ENCODE data around the gene TPST2.
A peak's percentile ranks its signal among the peaks of the same experiment; 100 is the strongest.
"Not testable (repeated sequence)": the region's sequence is repeated elsewhere in the genome, so short reads cannot be mapped to it uniquely, and the experiment has no call there.

Gene TPST2

DNA sequence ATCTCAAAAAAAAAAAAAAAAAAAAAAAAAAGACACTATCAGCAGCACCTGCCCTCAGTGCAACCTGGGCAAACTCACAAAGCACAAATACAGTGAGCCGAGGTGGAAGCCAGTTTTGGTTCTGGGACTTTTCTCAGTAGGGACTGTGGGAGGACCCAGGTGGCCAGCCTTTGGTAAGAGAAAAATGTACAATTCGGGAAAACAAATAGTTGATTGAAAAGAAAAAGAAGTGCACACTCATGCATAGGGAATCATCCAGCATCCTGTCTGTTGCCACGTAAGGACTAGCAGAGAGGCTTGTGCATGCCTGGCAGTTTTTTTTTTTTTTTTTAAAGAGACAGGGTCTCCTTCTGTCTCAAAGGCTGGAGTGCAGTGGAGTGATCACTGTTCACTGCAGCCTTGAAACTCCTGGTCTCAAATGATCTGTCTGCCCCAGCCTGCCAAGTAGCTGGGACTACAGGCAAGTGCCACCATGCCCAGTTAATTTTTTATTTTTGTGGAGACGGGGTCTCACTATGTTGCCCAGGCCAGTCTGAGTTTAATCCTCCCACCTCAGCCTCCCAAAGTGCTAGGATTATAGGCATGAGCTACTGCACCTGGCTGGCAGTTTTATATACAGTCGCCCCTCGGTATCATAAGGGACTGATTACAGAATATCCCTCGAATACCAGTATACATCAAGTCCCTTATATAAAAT is 36.7 kb downstream of the TPST2 start:
- DNase-seq = no peak

GRCh38 chr22:26552466-26552865 is 37.5 kb downstream of the TPST2 start:
- no peak for DNase-seq

DNA sequence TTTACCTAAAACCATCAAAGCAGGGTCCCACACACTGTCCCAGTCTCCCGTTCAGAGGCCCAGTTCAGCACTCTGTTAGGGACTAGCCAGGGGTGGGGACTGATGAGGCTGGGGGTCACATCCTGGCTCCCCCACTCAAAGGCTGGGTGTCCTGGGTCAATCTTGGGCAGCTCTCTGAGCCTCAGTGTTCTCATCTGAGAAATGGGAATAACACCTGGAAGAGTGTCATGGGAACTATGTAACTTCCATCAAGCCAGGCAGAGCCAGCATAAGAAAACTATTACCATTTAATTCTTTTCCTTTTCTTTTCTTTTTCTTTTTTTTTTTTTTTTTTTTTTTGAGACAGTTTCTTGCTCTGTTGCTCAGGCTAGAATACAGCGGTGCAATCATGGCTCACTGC is 38.4 kb downstream of the TPST2 start:
- no peak for DNase-seq

GRCh38 chr22:26550498-26551033 is 39.4 kb downstream of the TPST2 start:
- DNase-seq = no peak

DNA sequence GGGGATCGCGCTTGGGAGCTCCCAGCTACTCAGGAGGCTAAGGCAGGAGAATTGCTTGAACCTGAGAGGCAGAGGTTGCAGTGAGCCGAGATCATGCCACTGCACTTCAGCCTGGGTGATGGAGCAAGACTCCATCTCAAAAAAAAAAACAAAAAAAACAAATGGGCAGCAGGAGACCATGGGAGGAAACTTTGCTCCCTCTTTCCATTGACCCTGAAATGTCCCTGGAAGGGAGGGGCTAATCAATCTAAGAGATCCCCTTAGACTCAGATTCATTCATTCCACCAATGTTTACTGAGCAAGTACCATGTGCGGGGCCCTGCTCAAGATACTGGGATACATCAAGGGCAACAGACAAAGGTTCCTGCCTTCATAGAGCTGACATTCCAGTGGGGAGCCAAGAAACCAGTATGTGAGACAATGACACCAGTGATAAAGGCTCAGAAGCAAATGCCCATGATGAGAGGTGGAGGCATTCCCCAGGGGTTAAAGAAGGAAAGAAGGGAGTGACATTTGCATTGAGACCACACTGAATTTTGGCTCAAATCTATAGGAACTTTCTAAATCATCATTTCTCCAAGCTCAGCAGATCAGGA is 39.9 kb downstream of the TPST2 start:
- DNase-seq = no peak

DNA sequence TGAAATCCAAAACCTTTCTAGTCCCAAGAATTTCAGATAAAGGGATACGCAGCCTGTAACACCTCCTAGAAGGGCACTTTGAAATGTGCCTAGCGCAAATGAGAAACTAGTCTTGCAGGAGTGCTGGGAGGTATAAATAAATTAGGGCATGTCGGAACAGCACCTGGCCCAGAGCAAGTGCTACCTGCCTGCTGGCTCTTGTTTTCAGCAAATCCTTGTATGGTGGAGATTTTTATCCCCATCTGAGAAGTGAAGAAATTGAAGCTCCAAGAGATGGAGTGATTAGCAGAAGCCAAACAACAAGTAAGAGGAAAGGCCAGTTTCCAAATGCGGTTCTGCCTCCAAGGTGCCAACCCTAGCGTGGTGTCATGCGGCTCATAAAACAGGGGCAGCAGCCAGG is 40.9 kb downstream of the TPST2 start:
- no peak for DNase-seq

- no peak for DNase-seq
These were observed 41.6 kb downstream of the TPST2 start for GRCh38 chr22:26548303-26548702.

DNA sequence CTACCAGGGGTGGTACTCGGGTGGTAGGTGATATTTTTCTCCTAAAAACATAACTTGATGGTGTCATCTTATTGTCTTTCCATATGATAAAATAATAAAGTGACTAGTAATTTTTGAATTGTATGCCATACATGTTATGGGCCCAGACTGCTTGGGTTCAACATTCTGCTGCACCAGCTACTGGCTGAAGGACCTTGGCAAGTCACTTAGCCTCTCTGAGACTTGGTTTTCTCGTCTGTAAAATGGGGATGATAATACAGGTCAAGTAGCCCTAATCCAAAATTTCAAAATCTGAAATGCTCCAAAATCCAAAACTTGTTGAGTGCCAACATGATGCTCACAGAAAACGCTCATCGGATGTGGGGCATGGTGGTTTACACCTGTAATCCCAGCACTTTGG is 42.1 kb downstream of the TPST2 start:
- no peak for DNase-seq

- DNase-seq = no peak
These were observed 42.5 kb downstream of the TPST2 start for GRCh38 chr22:26547426-26547825.

- DNase-seq = peak; percentile 1 to 6
These were observed 43.6 kb downstream of the TPST2 start for GRCh38 chr22:26546282-26546681.

DNA sequence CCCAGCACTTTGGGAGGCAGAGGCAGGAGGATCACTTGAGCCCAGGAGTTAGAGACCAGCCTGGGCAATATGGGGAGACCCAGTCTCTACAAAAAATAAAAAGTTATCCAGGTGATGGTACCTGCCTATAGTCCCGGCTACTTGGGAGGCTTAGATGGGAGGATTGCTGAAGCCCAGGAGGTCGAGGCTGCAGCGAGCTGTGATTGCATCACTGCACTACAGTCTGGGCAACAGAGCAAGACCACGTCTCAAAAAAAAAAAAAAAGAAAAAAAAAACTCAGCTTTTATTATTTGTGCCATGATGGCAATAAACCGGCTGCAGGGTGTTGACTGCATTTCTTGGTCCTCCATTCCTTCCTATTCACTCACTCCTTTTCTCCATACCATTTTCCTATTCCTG is 44.1 kb downstream of the TPST2 start:
- DNase-seq = no peak

DNA sequence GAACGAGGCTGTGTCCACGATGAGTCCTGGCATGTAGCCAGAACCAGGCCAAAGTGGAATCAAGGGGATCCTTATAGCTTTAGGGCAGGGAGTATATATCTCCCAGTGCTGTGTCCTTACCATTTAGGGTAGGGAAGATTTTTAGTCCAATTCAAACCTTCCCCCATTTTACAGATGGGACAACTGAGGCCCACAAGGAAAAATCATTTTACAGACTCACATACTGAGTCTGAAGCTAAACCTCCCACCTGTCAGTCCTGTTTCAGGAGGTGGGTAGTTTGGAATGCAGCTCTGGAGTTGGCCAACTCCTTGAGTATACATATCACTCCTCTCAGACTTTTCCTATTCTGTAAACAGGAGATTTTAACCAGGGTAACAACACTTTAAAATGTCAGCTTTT is 44.5 kb downstream of the TPST2 start:
- no peak for DNase-seq

DNA sequence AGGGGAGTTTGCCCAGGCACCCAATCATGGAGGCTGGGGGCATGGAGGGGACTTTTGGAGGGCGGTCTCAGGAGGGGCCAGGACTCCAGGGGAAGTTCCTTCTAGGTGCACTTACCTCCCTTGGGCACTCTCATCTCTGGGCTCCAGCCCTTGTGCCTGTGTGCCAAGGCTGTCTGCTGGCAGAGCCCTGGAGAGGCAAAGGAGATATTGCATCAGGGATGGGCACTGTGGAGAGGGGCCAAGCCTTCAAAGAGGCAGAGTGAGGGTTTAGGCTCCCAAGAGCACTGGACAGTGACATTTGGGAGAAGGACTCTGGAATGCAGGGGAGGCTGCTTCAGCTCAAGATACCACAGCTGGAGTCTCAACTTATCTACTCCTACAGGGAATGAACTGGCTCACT is 45.4 kb downstream of the TPST2 start:
- no peak for DNase-seq

- no peak for DNase-seq
These were observed 47.1 kb downstream of the TPST2 start for GRCh38 chr22:26542831-26543230.

DNA sequence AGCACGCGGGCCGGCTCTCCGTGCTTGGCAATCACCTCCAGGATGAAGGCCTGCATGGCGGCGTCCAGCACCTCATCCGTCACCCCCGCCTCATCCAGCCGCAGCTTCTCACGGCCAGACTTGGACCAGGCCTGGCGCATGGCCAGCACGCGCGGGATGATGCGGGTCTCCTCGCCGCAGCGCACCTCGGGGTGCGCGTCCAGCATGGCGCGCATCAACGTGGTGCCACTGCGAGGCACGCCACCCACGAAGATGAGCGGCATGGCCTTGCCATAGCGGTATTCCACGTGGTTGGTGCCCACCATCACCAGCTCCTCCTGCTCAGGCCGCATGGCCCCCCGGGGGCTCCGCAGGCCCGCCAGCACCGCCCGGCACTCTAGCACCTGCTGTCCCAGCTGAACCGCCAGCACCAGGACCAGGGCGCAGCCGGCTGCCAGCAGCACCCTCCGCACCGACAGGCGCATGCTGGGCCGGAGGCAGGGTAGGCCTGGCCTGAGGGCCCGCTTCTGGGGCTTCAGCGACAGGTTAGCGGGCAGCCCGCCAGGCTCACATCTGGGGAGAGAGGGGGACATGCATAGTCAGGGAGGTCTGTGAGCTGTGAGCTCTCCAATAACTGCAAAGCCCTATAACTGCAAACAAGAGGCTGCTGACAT is 48.6 kb downstream of the TPST2 start:
- DNase-seq = no peak

GRCh38 chr22:26540119-26540518 is 49.8 kb downstream of the TPST2 start:
- no peak for DNase-seq

DNA sequence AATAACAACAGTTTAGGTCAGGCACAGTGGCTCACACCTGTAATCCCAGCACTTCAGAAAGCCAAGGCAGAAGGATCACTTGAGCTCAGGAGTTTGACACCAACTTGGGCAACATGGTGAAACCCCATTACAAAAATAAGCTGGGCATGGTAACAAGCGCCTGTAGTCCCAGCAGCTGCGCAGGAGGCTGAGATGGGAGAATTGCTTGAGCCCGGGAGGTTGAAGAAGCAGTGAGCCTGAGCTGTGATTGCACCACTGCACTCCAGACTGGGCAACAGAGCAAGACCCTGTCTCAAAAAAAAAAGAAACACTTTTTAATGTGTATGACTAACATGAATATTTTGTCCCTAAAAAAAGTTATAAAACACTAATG is 53.2 kb downstream of the TPST2 start:
- DNase-seq = no peak

GRCh38 chr22:26536056-26536761 is 53.7 kb downstream of the TPST2 start:
- no peak for DNase-seq

GRCh38 chr22:26535603-26535908 is 54.4 kb downstream of the TPST2 start:
- no peak for DNase-seq

GRCh38 chr22:26534874-26535602 is 54.9 kb downstream of the TPST2 start:
- no peak for DNase-seq

DNA sequence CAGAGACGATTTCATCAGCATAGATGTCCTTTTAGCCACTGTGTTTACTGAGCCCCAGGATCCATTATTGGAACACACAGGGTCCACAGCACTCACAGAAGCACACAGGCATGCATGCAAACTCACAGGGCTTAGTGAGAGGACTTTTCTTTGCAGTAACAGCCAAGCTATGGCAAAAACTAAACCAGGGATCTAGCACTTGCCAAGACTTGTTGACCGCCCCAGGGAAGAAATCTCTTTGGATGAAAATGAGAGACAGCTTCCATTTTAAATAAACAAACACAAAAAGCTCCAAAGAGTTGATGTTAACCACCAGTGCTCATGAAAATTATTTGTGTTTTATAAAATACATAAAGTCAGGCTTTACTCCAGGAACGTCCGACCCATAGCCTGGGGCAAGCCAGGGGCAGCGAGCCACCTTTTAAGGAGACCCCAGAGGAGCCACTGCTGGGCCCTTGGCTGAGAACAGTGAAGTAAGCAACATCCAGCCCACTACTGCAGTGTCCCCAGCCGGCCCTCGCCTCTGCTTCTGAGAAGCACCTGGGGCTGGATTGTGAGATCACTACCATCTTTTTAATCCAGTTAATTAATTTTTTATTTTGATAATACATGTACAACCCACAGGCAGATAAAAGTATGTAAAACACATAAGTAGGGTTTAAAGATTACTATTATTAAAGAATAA is 55.6 kb downstream of the TPST2 start:
- DNase-seq = no peak

DNA sequence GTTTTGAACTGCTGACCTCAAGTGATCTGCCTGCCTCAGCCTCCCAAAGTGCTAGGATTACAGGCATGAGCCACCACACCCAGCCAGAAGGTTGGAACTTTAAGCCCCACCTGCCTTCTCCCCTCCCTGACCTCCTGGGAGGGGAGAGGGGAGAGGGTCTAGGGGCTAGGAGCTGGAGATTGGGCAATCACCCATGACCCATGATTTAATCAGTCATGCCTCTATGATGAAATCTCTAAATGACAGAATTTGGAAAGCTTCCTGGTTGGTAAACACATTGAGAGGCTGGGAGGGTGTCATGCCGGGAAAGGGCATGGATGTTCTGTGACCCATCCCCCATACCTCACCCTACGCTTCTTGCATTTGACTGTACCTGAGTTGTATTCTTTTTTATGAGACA is 60.6 kb downstream of the TPST2 start:
- no peak for DNase-seq

- not testable (repeated sequence) for DNase-seq
These were observed 61.4 kb downstream of the TPST2 start for GRCh38 chr22:26528518-26528917.

Data from NCI-H187 (cell line).